ENCODE results near the gene FAM43A.

The FAM43A gene

DNA sequence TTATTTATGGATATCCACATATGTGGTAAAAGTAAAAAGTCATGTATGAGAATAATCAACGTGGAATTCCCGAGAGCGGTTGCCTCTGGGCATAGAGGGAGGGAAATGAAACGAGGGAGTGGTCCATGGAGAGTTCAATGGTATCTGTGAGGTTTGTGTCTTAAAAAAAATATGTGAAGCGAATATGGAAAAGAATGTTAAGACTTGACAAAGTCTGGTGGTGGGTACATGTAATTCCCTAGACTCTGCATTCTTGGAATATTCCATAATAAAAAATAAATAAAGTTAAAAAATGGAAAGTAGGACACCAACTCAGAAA is 28.4 kb downstream of the FAM43A start:
- H3K4me3 ChIP-seq (ENCODE audit: low read depth, low read length) = no peak overlapping the region
- no peak for DNase-seq (ENCODE audit: low read depth)
- TF ChIP-seq, protein P1, sequence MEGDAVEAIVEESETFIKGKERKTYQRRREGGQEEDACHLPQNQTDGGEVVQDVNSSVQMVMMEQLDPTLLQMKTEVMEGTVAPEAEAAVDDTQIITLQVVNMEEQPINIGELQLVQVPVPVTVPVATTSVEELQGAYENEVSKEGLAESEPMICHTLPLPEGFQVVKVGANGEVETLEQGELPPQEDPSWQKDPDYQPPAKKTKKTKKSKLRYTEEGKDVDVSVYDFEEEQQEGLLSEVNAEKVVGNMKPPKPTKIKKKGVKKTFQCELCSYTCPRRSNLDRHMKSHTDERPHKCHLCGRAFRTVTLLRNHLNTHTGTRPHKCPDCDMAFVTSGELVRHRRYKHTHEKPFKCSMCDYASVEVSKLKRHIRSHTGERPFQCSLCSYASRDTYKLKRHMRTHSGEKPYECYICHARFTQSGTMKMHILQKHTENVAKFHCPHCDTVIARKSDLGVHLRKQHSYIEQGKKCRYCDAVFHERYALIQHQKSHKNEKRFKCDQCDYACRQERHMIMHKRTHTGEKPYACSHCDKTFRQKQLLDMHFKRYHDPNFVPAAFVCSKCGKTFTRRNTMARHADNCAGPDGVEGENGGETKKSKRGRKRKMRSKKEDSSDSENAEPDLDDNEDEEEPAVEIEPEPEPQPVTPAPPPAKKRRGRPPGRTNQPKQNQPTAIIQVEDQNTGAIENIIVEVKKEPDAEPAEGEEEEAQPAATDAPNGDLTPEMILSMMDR (IDR thresholded peaks at IDR 0.05; ENCODE audit: control insufficient read depth, extremely low read depth, insufficient read depth) = no peak

DNA sequence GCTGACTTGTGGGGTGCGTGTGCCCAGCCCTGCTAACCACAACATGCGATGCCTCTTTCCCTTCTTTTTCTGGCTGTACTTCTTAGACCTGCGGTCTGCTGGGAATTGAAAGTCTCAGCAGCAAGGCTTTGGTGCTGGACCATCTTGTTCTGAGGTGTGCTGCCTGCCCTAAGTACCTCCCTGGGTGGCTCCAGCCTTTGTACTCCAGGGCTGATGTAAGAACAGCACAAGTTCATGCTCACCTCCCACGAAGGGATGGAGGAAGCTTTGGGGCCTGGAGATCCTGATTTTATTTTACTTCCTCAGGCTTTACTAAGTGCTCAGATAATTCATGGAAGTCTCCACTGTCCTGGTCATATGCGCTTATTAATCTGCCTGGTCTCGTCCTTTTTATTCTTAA is 28.9 kb downstream of the FAM43A start:
- DNase-seq (ENCODE audit: low read depth) = no peak
- no peak overlapping the region for H3K4me3 ChIP-seq (ENCODE audit: low read depth, low read length)
- TF ChIP-seq, protein P1 (IDR thresholded peaks at IDR 0.05; ENCODE audit: control insufficient read depth, extremely low read depth, insufficient read depth) = no peak

DNA sequence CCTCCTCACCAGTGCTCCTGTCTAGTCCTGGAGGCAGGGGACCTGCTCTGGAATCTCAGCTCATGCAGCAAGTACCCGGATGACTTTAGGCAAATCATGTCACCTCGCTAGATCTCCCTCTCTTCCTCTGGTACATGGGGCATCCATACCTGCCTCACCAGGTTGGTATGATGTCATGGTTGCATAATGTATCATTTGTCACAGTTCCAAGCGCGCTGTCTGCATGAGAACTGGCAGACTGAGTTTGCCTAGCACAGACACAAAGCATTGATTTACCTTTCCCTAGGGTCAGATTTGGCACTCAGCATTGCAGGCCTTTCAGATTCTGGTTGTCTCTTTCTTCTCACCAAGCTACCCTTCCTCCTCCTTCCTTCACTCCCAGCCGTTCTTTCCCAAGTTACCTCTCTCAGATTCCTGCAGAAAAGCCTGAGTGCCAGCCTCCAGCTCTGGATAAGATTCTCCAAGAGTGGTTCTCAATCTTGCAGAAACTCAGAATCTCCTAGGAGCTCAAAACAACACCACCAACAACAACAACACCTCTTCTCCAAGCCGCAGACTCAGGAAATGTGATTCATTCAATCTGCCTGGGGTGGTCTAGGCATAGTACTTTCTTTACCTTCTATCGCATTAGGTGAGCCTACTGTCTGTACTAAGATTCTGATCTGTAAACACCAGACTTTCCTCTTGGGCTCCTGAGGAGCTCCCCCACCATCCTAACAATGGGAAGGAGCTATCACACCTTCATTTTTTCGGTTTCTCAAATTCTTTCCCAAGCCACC is 29.5 kb downstream of the FAM43A start:
- H3K4me3 ChIP-seq (ENCODE audit: low read depth, low read length) = no peak overlapping the region
- DNase-seq (ENCODE audit: low read depth) = no peak
- TF ChIP-seq, protein P1 (IDR thresholded peaks at IDR 0.05; ENCODE audit: control insufficient read depth, extremely low read depth, insufficient read depth) = no peak

DNA sequence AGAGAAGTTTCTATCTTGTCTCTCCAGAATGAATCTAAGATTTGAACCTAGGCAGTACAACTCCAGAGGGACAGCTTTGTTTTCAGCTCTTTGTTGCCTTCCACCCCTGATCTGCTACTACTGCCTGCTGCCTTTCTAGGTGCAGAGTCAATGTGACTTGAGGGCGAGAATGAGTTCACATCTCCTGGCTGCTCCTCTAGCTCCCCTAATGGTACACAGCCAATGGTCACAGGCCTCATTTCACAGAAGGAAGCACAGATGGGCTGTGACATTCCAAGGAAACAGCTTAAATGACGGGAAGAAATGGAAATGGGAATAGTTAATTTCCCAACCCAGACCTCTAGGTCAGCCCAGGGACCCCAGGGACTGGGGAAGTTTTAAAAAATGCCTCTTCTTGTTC is 32.4 kb downstream of the FAM43A start:
- TF ChIP-seq, protein P1 (IDR thresholded peaks at IDR 0.05; ENCODE audit: control insufficient read depth, extremely low read depth, insufficient read depth) = no peak
- DNase-seq (ENCODE audit: low read depth) = no peak
- H3K4me3 ChIP-seq (ENCODE audit: low read depth, low read length) = no peak overlapping the region

DNA sequence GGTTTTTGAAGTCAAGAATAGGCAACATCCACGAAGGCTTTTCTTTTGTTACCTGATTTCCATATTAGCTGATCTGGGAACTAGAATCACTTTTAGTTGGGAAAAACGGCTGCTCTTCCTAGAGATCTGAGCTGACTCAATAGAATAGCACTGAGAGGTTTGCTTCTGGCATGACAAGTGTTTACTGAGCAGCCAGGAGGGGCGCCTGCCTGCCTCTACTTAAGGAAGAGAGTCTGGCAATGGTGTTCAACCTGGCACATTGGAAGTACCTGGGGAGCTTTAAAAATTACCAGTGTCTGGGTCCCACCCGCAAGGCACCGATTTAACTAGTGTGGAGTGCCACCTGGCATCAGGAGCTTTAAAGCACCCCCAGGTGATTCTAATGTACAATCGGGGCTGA is 34.4 kb downstream of the FAM43A start:
- TF ChIP-seq, protein P1 (IDR thresholded peaks at IDR 0.05; ENCODE audit: control insufficient read depth, extremely low read depth, insufficient read depth) = no peak
- no peak for DNase-seq (ENCODE audit: low read depth)
- no peak overlapping the region for H3K4me3 ChIP-seq (ENCODE audit: low read depth, low read length)

DNA sequence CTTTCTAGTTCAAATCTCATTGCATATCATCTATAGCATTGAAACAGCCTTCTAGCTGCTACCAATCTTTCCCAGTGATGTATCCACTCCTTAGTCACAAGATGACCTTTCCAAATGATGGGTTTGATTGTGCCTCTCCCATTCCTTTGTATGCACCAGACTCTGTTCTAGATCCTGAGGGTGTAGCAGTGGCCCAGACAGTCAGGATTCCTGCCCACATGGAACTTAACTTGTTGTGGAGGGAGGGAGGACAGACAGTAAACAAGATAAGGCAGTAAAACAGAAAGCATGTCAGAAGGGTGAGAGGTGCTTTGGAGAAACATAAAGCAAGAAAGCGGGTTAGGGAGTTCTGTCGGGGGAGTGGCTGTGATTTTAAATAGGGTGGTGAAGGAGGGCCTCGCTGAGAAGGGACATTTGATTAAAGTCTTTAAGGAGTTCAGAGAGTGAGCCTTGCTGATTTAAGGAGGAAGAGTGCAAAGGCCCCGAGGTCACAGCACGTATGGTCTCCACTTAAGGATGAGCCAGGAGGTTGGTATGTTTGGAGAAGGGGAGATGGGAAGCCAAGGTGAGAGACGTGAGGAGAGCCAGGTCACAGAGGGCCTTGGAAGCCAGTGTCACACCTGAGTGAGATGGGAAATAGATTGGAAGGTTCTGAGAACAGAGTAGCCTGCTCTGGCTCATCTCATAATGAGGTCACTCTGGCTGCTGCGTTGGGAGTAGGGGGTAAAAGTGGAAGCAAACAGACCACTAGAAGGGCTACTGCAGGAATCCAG is 38.3 kb downstream of the FAM43A start:
- TF ChIP-seq, protein P1 (IDR thresholded peaks at IDR 0.05; ENCODE audit: control insufficient read depth, extremely low read depth, insufficient read depth) = no peak
- no peak for DNase-seq (ENCODE audit: low read depth)
- no peak overlapping the region for H3K4me3 ChIP-seq (ENCODE audit: low read depth, low read length)
